Fibroblast of lung (primary cell): ENCODE data around the gene DIAPH3.

ENCODE experiments used
- EZH2 ChIP-seq: IDR thresholded peaks from 2 replicates; pipeline ENCODE4 v1.5.1; 2012; ENCODE audit warnings: low read length, control low read depth, mild to moderate bottlenecking; ENCODE audit errors: missing control alignments
- TF ChIP-seq, protein P1 (sequence below), 2 donors: IDR thresholded peaks in 1 of 2; conservative IDR thresholded peaks in 1 of 2; 1 replicate in 1 of 2; 2 replicates in 1 of 2; pipeline ENCODE4 v1.5.1; 2011 to 2012; ENCODE audit warnings: low read length in 2 of 2, control low read depth in 1 of 2, inconsistent platforms in 1 of 2, low read depth in 1 of 2, mild to moderate bottlenecking in 1 of 2

DNA sequence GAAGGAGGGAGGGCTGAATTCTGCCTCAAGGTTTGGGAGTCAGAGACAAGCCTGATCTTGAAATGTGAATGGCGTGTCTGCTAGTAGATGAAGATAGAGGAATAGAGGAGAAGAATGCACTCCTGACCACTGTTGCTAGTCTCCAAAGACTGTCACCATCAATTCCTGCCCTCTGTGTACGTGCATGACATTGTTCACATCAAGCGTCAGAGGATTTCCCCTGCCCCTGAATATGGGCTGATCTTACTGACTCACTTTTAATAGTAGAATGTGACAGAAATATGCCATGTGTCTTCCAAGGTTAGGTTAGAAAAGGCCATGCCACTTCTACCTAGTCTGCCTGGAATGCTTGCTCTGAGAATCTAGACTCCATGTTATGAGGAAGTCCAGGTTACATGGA is 538.6 kb downstream of the DIAPH3 start:
- TF ChIP-seq, protein P1, sequence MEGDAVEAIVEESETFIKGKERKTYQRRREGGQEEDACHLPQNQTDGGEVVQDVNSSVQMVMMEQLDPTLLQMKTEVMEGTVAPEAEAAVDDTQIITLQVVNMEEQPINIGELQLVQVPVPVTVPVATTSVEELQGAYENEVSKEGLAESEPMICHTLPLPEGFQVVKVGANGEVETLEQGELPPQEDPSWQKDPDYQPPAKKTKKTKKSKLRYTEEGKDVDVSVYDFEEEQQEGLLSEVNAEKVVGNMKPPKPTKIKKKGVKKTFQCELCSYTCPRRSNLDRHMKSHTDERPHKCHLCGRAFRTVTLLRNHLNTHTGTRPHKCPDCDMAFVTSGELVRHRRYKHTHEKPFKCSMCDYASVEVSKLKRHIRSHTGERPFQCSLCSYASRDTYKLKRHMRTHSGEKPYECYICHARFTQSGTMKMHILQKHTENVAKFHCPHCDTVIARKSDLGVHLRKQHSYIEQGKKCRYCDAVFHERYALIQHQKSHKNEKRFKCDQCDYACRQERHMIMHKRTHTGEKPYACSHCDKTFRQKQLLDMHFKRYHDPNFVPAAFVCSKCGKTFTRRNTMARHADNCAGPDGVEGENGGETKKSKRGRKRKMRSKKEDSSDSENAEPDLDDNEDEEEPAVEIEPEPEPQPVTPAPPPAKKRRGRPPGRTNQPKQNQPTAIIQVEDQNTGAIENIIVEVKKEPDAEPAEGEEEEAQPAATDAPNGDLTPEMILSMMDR (conservative IDR thresholded peaks at IDR 0.05 in 1 of 2, IDR thresholded peaks at IDR 0.05 in 1 of 2; ENCODE audit: low read depth in 1 of 2, low read length in 2 of 2), result no peak
- no peak for TF ChIP-seq EZH2
